Renal cortex interstitium (tissue), 11 donors: ENCODE results near the gene PIK3C2G. TPM values are rescaled to one million over a fixed set of nuclear protein-coding genes. Genes with fewer than 3 reads are reported as not detected.

Experiments used
- DNase-seq, 11 donors: peaks; one replicate each; pipeline ENCODE4 v3.0.0-alpha.2; 2013; ENCODE audit warnings: low read depth in 9 of 11, low spot score in 4 of 11; ENCODE audit errors: extremely low read depth in 1 of 11
- polyA plus RNA-seq, 3 donors: library from polyadenylated mRNA; unstranded; fragments of 120-200 nt; gene quantifications; one replicate each; pipeline ENCODE4 v1.2.1, GENCODE V29; 2013; ENCODE audit not compliant: insufficient read length in 3 of 3

The PIK3C2G gene
- polyA plus RNA-seq, 3 donors = 3.0 to 6.2 (median 3.1) TPM

GRCh38 chr12:18389820-18390219 is 128.5 kb downstream of the PIK3C2G start:
- no peak for DNase-seq

- peak in 7 of 11 donors; percentile 5 to 49 (median 20) for DNase-seq
These were observed 129.8 kb downstream of the PIK3C2G start for GRCh38 chr12:18391151-18391550.

DNA sequence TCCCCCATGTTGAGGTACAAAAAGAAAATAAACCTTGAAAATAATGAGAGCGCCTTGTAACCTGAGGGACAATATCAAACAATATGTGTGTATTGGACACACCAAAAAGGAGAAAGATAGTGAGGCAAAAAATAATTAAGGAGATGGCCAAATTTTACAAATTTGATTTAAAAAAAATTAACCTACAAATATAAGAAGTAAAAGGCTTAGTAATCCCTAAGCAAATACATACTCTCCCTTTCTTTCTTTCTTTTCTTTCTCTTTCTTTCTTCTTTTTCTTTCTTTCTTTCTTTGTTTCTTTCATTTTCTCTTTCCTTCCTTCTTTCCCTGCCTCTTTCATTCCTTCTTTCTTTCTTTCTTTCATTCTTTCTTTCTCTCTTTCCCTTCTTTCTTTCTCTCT is 133.4 kb downstream of the PIK3C2G start:
- no peak for DNase-seq

GRCh38 chr12:18400186-18400585 is 138.9 kb downstream of the PIK3C2G start:
- no peak for DNase-seq

DNA sequence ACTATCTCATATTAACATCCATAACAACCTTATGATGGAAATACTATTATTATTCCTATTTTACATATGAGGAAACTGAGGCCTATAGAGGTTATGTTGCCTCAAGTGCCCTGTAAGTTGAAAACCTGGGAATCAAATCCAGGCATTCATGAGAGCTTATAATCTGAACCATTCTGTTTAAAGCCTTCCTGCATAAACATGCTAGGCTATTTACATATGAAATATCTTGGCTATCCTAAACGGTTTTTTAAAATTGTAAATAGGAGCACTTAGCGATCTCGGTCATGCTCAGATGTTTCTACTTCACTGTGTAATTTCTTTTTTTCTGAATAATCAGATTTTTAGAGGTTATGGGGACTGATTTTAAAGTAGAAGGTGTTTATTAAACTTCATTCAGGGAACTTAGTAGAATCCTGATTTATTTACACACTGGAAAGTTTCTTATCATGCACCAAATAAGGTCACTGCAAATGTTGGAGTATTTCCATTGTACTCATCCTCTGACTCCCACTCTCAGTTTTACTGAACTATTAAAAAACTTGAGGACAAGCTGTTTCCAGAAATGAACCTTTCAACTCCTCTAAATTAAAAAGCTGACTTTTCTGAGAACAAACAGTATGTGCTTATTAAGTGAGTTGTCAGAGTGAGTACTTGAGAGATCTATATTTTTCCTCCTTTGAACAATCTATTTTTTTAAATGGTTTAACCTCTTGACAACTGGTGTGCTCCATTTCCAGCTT is 141.7 kb downstream of the PIK3C2G start:
- DNase-seq = no peak

GRCh38 chr12:18411453-18411852 is 150.1 kb downstream of the PIK3C2G start:
- no peak for DNase-seq

DNA sequence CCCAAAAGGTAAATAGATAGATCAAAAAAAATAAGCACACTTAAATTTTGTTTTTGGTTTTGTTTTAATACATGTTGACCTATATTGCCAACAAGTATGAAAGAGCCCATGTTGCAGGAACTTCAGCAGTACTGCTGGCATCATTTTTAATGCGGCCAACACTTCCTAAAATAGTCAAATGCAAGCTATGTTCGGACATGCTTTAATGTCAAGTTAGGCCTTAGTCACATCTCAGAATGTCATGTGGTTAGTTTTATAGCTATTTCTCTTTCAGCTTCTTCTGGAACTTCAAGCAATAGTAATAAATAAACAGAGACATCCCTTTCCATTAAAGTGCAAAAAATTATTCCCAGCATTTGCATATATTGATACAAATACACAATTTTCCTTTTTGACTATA is 153.4 kb downstream of the PIK3C2G start:
- DNase-seq = no peak

DNA sequence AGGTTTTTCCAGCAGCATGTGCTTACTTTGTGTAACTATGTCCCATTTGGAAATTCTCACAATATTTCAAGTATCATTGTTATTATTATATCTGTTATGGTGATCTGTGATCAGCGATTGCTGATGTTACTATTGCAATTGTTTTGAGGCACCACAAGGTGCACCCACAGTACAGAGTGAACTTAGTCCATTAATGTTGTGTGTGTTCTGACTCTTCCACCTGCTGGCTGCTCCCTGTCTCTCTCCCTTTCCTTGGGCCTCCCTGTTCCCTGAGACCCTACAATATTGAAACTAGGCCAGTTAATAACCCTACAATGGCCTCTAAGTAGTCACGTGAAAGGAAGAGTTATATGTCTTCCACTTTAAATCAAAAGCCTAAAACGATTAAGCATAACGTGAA is 153.9 kb downstream of the PIK3C2G start:
- DNase-seq = no peak

GRCh38 chr12:18416412-18416811 is 155.1 kb downstream of the PIK3C2G start:
- no peak for DNase-seq

- DNase-seq = peak in 6 of 11 donors; percentile 12 to 27 (median 19)
These were observed 158.0 kb downstream of the PIK3C2G start for GRCh38 chr12:18419311-18419710.

GRCh38 chr12:18421867-18422266 is 160.5 kb downstream of the PIK3C2G start:
- DNase-seq = no peak

DNA sequence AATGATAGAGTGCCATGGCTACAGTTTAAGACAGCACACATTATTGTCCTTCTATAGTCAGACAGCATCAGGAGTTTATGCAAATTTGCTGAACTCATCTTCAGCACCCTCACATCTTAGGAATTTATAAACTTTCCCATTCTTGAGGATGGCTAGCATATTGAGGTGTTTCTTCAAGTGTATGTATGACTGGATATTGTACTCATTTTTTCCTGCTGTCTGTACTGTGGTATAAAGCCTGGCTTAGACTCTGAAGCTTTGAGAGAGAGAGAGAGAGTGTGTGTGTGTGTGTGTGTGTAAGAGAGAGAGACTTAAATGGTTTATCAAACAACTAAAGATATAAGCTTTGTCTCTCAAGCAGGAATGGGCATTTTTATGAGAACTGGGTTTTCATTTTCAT is 161.6 kb downstream of the PIK3C2G start:
- DNase-seq = no peak

DNA sequence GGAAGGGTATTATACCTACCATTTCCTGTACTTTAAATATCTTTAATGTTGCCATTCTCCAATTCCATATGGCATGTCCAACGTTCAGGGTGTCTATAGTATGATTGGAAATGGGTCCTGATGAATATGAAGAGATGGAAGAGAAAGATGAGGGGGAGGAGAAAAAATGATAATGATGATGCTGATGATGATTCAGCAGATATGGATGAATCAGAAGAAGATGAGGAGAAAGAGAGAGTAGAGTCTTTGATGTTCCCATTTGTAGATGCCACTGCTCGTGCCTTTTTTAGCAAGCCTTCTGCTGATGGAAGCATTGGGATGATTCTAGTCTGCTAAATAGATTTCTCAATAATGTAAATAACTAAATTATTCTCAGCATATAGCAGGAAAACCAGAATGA is 163.5 kb downstream of the PIK3C2G start:
- DNase-seq = no peak

- DNase-seq = no peak
These were observed 166.2 kb downstream of the PIK3C2G start for GRCh38 chr12:18427520-18427919.

GRCh38 chr12:18428416-18428815 is 167.1 kb downstream of the PIK3C2G start:
- no peak for DNase-seq

GRCh38 chr12:18429366-18429765 is 168.0 kb downstream of the PIK3C2G start:
- no peak for DNase-seq

GRCh38 chr12:18430425-18431048 is 169.2 kb downstream of the PIK3C2G start:
- peak; percentile 7 to 30 (median 15) for DNase-seq

DNA sequence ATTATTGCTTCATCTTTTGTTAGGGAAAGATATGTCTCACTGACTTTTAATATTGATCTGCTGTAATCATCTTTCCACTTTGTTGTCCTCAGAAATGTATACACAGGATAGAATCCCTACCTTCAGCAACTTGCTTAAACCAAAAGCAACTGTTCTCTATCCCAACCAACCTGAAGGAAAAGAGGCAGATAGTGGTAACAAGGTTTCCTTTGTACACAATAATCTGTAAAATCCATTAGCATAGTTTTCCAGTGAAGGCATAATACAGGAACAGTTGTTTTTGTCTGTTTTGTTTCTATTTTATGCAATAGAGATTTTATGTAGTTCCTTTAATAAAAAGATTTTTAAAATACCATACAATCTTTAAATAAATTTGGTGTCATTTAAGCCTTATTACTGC is 170.5 kb downstream of the PIK3C2G start:
- DNase-seq = no peak

GRCh38 chr12:18432206-18432605 is 170.9 kb downstream of the PIK3C2G start:
- no peak for DNase-seq

DNA sequence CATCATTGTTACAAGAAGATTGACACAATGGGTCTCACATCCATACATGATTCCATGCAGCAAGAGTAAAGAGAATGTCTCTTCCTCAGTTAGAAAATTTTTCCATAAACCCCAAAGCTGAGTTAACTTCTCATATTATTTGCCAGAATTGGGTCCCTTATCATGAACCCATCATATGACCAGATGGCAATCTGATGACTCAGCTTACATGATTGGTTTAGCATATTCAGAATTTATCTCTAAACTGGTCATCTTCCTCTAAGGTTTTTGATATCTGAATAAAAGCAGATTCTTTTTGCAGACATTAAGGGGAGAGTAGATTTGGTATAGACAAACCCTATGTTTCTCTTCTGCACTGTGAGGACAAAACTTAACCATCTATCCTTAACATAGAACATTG is 174.9 kb downstream of the PIK3C2G start:
- no peak for DNase-seq

GRCh38 chr12:18439541-18439940 is 178.2 kb downstream of the PIK3C2G start:
- DNase-seq = no peak
